Mesodermal cell (in vitro differentiated cells): ENCODE data around the gene PRR36.
A peak's percentile ranks its signal among the peaks of the same experiment; 100 is the strongest.
"Not testable (repeated sequence)": the region's sequence is repeated elsewhere in the genome, so short reads cannot be mapped to it uniquely, and the experiment has no call there.

ENCODE experiments used
- H3K27ac ChIP-seq: 2 replicates; pipeline ENCODE4 v1.7.0; 2013; ENCODE audit warnings: mild to moderate bottlenecking, low read depth, low read length, moderate library complexity; ENCODE audit not compliant: severe bottlenecking
- H3K36me3 ChIP-seq: 2 replicates; pipeline ENCODE4 v1.7.1; 2013; ENCODE audit warnings: mild to moderate bottlenecking, low read length, moderate library complexity; ENCODE audit not compliant: control insufficient read depth, insufficient read depth
- H3K4me1 ChIP-seq: one replicate; pipeline ENCODE4 v1.7.1; 2013; ENCODE audit warnings: mild to moderate bottlenecking, low read length; ENCODE audit not compliant: insufficient read depth, control insufficient read depth, poor library complexity, severe bottlenecking
- H3K4me3 ChIP-seq: 2 replicates; pipeline ENCODE4 v1.7.0; 2013; ENCODE audit warnings: low read length, control low read depth, mild to moderate bottlenecking; ENCODE audit not compliant: insufficient read depth, poor library complexity, severe bottlenecking; ENCODE audit errors: extremely low read depth
- H3K9me3 ChIP-seq: 2 replicates; pipeline ENCODE4 v1.7.1; 2013; ENCODE audit warnings: mild to moderate bottlenecking, low read length, moderate library complexity; ENCODE audit not compliant: control insufficient read depth
- WGBS, 2 experiments: methylation state at CpG; one replicate each; pipeline ENCODE4 v1.1.5; 2013; ENCODE audit warnings: missing lambda C conversion rate in 2 of 2; ENCODE audit not compliant: insufficient coverage in 2 of 2; 5-methylcytosine and 5-hydroxymethylcytosine counted together

The PRR36 gene

GRCh38 chr19:7894612-7895309 lies 20.6 kb upstream of the PRR36 start:
- Histone ChIP-seq H3K27ac (no peak overlapping the region), H3K9me3 (no peaks in the 10 kb centered on the region), H3K4me1 (no peaks in the 10 kb centered on the region), H3K4me3 (no peak overlapping the region), H3K36me3 (no peaks in the 10 kb centered on the region)
- 78 to 80% methylated on average over 14 to 16 of the region's 18 CpGs for WGBS, 2 experiments

GRCh38 chr19:7893362-7894101 lies 19.3 kb upstream of the PRR36 start:
- H3K9me3 ChIP-seq = not testable (repeated sequence)

GRCh38 chr19:7888826-7889217 lies 14.6 kb upstream of the PRR36 start:
- no peaks in the 10 kb centered on the region for H3K9me3 ChIP-seq
- no peaks in the 10 kb centered on the region for H3K36me3 ChIP-seq
- H3K4me3 ChIP-seq = peak overlapping the region; percentile 49
- no peaks in the 10 kb centered on the region for H3K4me1 ChIP-seq
- no peak overlapping the region for H3K27ac ChIP-seq
- WGBS, 2 experiments = 80 to 82% methylated on average over 5 to 8 of the region's 8 CpGs

More at GRCh38 chr19:7893362-7894101, 19.3 kb upstream of the PRR36 start:
- not testable (repeated sequence) for H3K27ac ChIP-seq, H3K4me3 ChIP-seq, H3K4me1 ChIP-seq, H3K36me3 ChIP-seq
- 85 to 92% methylated on average over 12 to 18 of the region's 18 CpGs for WGBS, 2 experiments

DNA sequence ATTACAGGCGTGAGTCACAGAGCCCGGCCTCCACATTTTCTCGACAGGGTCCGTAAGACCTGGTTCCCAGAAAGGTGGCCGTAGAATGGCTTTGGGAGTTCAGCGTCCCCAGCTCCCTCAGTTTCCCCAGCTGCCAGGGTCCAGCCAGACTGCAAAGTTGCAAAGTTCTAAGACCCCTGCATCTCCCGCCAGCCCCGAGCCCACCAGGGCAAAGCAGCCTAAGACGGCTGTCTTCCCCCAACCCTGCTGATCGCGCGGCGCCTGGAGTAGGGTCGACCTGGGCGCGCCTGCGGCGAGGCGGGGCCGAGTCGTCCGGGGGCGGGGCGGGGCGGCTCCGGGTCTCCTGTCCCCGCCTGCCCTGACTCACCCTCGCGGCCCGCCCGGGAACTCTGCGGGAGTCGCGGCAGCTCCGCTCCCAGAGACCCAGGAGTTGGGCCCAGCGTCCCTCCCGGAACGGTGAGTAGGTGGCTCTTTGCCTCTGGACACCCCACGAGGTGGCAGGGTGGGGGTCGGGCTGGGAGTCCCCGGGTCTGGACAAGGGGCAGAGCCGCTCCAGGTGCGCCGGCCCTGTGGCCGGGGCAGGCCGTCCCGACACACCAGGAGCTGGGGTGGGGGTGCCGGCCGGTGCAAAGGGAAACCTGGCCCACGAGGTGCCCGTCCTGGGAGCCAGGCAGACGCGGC lies 14.1 kb upstream of the PRR36 start, which contains the start of gene LRRC8E:
LRRC8E (plus strand) TSS at position 366 of the 681 bp plus-strand sequence. CDS start 7,094 bp downstream, outside the sequence.
- H3K4me3 ChIP-seq = peak within 1 kb of the TSS; percentile 49
- no peaks in the 10 kb centered on the region for H3K4me1 ChIP-seq
- H3K36me3 ChIP-seq = no peaks in the 10 kb centered on the region
- WGBS, 2 experiments = 9 to 10% methylated on average over 42 to 47 of the region's 53 CpGs
- no peaks in the 10 kb centered on the region for H3K9me3 ChIP-seq
- no peak within 1 kb of the TSS for H3K27ac ChIP-seq

DNA sequence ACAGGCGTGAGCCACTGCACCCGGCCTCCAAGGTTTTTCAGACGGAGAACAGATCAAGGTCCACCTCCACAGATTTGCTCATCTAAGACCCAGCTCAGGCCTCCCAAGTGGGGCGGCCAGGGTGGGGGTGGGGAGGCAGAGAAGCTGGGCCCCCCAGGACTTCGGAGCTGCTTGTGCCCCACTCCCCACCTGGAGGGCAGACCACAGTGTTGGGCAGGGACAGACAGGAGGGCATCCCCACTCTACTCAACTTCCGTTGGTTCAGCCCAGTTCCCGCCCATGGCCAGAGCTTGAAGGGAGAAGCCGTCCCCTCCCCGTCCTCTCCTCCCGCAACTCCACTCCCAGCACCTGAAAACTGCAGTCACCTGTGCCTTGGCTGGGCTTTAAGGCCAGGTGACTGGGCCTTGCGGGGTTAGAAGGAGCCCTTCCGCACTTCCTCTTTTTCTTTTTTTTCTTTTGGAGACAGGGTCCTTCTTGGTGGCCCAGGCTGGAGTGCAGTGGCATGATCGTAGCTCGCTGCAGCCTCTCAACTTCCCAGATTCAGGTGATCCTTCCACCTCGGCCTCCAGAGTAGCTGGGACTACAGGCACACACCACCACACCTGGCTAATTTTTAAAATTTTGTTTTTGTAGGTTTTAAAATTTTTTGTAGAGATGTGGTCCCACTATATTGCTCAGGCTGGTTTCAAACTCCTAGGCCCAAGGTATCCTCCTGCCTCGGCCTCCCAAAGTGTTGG lies 13.4 kb upstream of the PRR36 start:
- Histone ChIP-seq H3K27ac (no peak overlapping the region), H3K9me3 (no peaks in the 10 kb centered on the region), H3K4me1 (no peaks in the 10 kb centered on the region), H3K4me3 (no peak overlapping the region), H3K36me3 (no peaks in the 10 kb centered on the region)
- 86 to 88% methylated on average over 7 to 13 of the region's 16 CpGs for WGBS, 2 experiments

- no peaks in the 10 kb centered on the region for H3K9me3 ChIP-seq
- no peaks in the 10 kb centered on the region for H3K4me1 ChIP-seq
- H3K4me3 ChIP-seq = no peak overlapping the region
- no peak overlapping the region for H3K27ac ChIP-seq
- H3K36me3 ChIP-seq = no peaks in the 10 kb centered on the region
- 97 to 98% methylated on average over 6 of the region's 8 CpGs for WGBS, 2 experiments
These were observed 11.6 kb upstream of the PRR36 start for GRCh38 chr19:7885818-7886217.

- no peaks in the 10 kb centered on the region for H3K4me1 ChIP-seq
- H3K4me3 ChIP-seq = no peak overlapping the region
- no peaks in the 10 kb centered on the region for H3K9me3 ChIP-seq
- no peaks in the 10 kb centered on the region for H3K36me3 ChIP-seq
- WGBS, 2 experiments = 100% methylated on average over 1 of the region's 2 CpGs
- H3K27ac ChIP-seq = no peak overlapping the region
These were observed 9.8 kb upstream of the PRR36 start for GRCh38 chr19:7883796-7884570.

DNA sequence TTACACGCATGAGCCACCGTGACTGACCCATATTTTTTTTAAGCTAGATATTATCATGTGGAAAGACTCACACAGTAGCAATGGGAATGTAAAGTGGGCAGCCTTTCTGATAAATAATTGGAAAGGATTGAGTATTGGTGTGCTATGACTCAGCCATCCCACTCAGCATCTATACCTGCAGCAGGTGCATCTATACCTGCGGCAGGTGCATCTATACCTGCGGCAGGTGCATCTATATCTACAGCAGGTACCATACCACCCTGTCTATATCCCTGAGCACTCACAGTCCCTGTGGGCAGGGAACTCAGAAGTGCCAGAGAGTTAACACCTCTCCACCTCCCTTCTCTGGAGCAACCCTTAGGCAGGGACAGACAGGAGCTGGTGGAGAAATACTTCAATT lies 8.9 kb upstream of the PRR36 start:
- no peak overlapping the region for H3K27ac ChIP-seq
- H3K4me3 ChIP-seq = no peak overlapping the region
- H3K36me3 ChIP-seq = no peaks in the 10 kb centered on the region
- WGBS, 2 experiments = 100% methylated on average over 1 to 2 of the region's 4 CpGs
- H3K9me3 ChIP-seq = no peaks in the 10 kb centered on the region
- no peaks in the 10 kb centered on the region for H3K4me1 ChIP-seq

GRCh38 chr19:7881910-7882309 lies 7.7 kb upstream of the PRR36 start:
- Histone ChIP-seq H3K9me3 (no peaks in the 10 kb centered on the region), H3K27ac (no peak overlapping the region), H3K4me3 (no peak overlapping the region), H3K36me3 (no peaks in the 10 kb centered on the region), H3K4me1 (no peaks in the 10 kb centered on the region)
- WGBS, 2 experiments = 93 to 96% methylated on average over 3 of the region's 3 CpGs

DNA sequence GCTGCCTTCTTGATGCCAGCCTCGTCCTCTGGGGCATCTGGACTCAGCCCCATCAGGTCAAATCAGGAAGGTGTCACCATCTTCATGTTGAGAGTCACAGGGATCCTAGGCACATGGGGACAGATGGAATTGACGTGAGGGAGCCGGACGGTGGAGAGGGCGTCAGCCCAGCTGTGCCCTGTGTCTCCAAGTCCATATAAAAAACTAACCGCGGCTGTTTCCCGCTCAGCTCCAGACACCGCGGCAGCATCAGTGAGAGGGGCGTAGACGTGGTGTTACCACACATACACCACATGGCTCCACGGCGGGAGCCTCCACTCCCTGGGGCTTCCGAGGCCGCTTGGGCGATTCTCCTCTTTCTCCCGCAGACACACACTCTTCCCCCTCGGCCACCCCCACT lies 5.6 kb upstream of the PRR36 start:
- H3K27ac ChIP-seq = no peak overlapping the region
- H3K36me3 ChIP-seq = no peaks in the 10 kb centered on the region
- no peaks in the 10 kb centered on the region for H3K4me1 ChIP-seq
- H3K4me3 ChIP-seq = no peak overlapping the region
- no peaks in the 10 kb centered on the region for H3K9me3 ChIP-seq
- WGBS, 2 experiments = 89 to 92% methylated on average over 6 to 12 of the region's 19 CpGs
